Neural cell (in vitro differentiated cells): Measurements from ENCODE around the gene PDE7B. TPM values are rescaled to one million over a fixed set of nuclear protein-coding genes. Genes with fewer than 3 reads are reported as not detected.

Experiments
- H2AFZ ChIP-seq: fragments of 200-600, 300-800 bp; sonication (generic), shearing (Covaris generic); 2 replicates; pipeline ENCODE4 v1.6.0; 2014; ENCODE audit warnings: low read depth, mild to moderate bottlenecking, antibody characterized with exemption, low read length, moderate library complexity
- H3F3A ChIP-seq: fragments of 200-600 bp; shearing (Covaris generic); 2 replicates; pipeline ENCODE4 v1.6.1; 2016; ENCODE audit warnings: mild to moderate bottlenecking, moderate library complexity, mixed read lengths, antibody characterized with exemption, low read length; ENCODE audit not compliant: insufficient read depth, poor library complexity, severe bottlenecking
- H3K27ac ChIP-seq: fragments of 200-600, 300-800 bp; sonication (generic), shearing (Covaris generic); 2 replicates; pipeline ENCODE4 v1.5.1; 2014; ENCODE audit warnings: mild to moderate bottlenecking, low read length, moderate library complexity
- H3K27me3 ChIP-seq: fragments of 300-800, 200-600 bp; sonication (generic), shearing (Covaris generic); 2 replicates; pipeline ENCODE4 v1.6.0; 2014; ENCODE audit warnings: mild to moderate bottlenecking, low read depth, low read length, moderate library complexity; ENCODE audit not compliant: insufficient read depth
- H3K36me3 ChIP-seq: fragments of 300-800, 200-600 bp; sonication (generic), shearing (Covaris generic); 2 replicates; pipeline ENCODE4 v1.5.1; 2014; ENCODE audit warnings: mild to moderate bottlenecking, antibody characterized with exemption, low read length, moderate library complexity; ENCODE audit not compliant: insufficient read depth
- H3K4me2 ChIP-seq: fragments of 300-800, 200-600 bp; sonication (generic), shearing (Covaris generic); 2 replicates; pipeline ENCODE4 v1.6.0; 2014; ENCODE audit warnings: mild to moderate bottlenecking, low read length
- H3K4me3 ChIP-seq: fragments of 300-800, 200-600 bp; sonication (generic), shearing (Covaris generic); 2 replicates; pipeline ENCODE4 v1.5.1; 2014; ENCODE audit warnings: mild to moderate bottlenecking, low read length, moderate library complexity
- H3K79me2 ChIP-seq: fragments of 200-600 bp; shearing (Covaris generic); replicated peaks from 2 replicates; pipeline ENCODE4 v1.6.0; 2014; ENCODE audit warnings: mild to moderate bottlenecking, low read length, moderate library complexity; ENCODE audit not compliant: insufficient read depth
- H3K9ac ChIP-seq: fragments of 300-800, 200-600 bp; sonication (generic), shearing (Covaris generic); 2 replicates; pipeline ENCODE4 v1.6.1; 2016; ENCODE audit warnings: mild to moderate bottlenecking, low read length, mixed read lengths
- H3K9me2 ChIP-seq: fragments of 200-600 bp; shearing (Covaris generic); 2 replicates; pipeline ENCODE4 v1.6.1; 2016; ENCODE audit warnings: mild to moderate bottlenecking, low read length, mixed read lengths; ENCODE audit not compliant: insufficient read depth
- H3K9me3 ChIP-seq: fragments of 200-600, 300-800 bp; sonication (generic), shearing (Covaris generic); 2 replicates; pipeline ENCODE4 v1.6.1; 2016; ENCODE audit warnings: mild to moderate bottlenecking, mixed run types, low read length, moderate library complexity, mixed read lengths
- H4K20me1 ChIP-seq: fragments of 200-600 bp; shearing (Covaris generic); 2 replicates; pipeline ENCODE4 v1.6.1; 2016; ENCODE audit warnings: mild to moderate bottlenecking, mixed run types; ENCODE audit not compliant: insufficient read depth
- CTCF ChIP-seq: fragments of 450-650 bp; IDR thresholded peaks from 2 replicates; pipeline ENCODE4 v1.5.1; 2014; ENCODE audit warnings: antibody characterized with exemption, mild to moderate bottlenecking, moderate library complexity; ENCODE audit not compliant: poor library complexity, severe bottlenecking
- EP300 ChIP-seq: fragments of 450-650 bp; conservative IDR thresholded peaks from 2 replicates; pipeline ENCODE4 v1.6.1; 2014; ENCODE audit warnings: antibody characterized with exemption, mild to moderate bottlenecking, moderate library complexity; ENCODE audit not compliant: poor library complexity, severe bottlenecking
- EZH2 ChIP-seq: fragments of 200-600, 300-800 bp; shearing (Covaris generic), sonication (generic); IDR thresholded peaks from 2 replicates; pipeline ENCODE4 v1.6.1; 2014; ENCODE audit warnings: antibody characterized with exemption, low read length, borderline replicate concordance, mild to moderate bottlenecking; ENCODE audit not compliant: insufficient read depth, poor library complexity, severe bottlenecking
- POLR2AphosphoS5 ChIP-seq: IDR thresholded peaks from 2 replicates; pipeline ENCODE4 v1.6.1; 2012
- polyA plus RNA-seq: library from polyadenylated mRNA; depleted of rRNA; stranded (reverse); fragments of >200 nt; gene quantifications from 2 replicates; pipeline ENCODE4 v1.2.3, GENCODE V29; 2014
- TF ChIP-seq, protein P1 (sequence below): IDR thresholded peaks from 2 replicates; pipeline ENCODE4 v1.6.1; 2012; ENCODE audit warnings: borderline replicate concordance

PDE7B gene
- polyA plus RNA-seq, 1 donor from 2014 or later, result 5.9 TPM

DNA sequence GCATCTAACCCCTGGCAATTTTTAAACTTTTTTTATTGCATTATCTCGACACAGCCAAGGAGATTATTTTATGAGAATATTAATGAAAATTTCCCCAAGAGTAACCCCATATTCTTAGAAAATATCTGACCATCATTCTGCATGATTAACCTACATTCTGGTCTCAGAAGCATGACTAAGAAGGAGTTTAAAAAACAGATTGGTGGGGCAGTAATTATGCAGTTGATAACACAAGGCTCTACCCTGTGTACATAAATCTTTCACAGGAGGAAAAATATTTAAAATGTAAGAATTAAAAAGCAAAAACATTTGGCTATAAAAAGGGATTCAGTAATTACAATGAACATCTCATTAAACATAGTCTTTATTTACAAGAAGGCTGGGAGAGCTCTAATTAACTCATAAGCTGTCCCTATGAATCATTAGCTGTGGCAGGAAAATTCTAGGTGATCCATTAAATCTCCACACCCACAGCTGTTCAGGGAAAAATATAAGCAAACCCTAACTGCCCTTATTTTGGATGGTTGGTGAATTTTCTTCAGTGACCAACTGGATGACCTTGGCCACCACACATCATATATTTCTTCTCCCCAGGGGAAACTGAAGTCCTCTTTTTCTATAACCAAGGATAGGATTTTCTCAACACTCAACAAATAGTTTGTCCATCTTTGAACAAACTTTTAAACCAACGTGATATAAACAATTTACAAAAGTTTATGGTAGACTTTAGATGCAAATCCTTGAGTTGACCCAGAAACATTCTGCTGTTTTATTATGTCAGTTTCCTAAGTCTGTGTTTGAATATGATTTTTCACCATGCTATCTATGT, 59.5 kb downstream of the PDE7B start:
- no peaks in the 10 kb centered on the region for H3K9me3 ChIP-seq
- H3K4me2 ChIP-seq, result no peak overlapping the region
- H3K9me2 ChIP-seq, result no peaks in the 10 kb centered on the region
- H3K27ac ChIP-seq, result no peak overlapping the region
- H3K27me3 ChIP-seq, result no peaks in the 10 kb centered on the region
- H3K9ac ChIP-seq, result no peak overlapping the region
- no peak overlapping the region for H2AFZ ChIP-seq
- H3K36me3 ChIP-seq, result no peaks in the 10 kb centered on the region
- no peaks in the 10 kb centered on the region for H3K79me2 ChIP-seq
- no peaks in the 10 kb centered on the region for H4K20me1 ChIP-seq
- no peak overlapping the region for H3K4me3 ChIP-seq
- no peak for TF ChIP-seq EZH2
- TF ChIP-seq, protein P1, sequence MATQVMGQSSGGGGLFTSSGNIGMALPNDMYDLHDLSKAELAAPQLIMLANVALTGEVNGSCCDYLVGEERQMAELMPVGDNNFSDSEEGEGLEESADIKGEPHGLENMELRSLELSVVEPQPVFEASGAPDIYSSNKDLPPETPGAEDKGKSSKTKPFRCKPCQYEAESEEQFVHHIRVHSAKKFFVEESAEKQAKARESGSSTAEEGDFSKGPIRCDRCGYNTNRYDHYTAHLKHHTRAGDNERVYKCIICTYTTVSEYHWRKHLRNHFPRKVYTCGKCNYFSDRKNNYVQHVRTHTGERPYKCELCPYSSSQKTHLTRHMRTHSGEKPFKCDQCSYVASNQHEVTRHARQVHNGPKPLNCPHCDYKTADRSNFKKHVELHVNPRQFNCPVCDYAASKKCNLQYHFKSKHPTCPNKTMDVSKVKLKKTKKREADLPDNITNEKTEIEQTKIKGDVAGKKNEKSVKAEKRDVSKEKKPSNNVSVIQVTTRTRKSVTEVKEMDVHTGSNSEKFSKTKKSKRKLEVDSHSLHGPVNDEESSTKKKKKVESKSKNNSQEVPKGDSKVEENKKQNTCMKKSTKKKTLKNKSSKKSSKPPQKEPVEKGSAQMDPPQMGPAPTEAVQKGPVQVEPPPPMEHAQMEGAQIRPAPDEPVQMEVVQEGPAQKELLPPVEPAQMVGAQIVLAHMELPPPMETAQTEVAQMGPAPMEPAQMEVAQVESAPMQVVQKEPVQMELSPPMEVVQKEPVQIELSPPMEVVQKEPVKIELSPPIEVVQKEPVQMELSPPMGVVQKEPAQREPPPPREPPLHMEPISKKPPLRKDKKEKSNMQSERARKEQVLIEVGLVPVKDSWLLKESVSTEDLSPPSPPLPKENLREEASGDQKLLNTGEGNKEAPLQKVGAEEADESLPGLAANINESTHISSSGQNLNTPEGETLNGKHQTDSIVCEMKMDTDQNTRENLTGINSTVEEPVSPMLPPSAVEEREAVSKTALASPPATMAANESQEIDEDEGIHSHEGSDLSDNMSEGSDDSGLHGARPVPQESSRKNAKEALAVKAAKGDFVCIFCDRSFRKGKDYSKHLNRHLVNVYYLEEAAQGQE, result no peak
- no peaks in the 10 kb centered on the region for H3F3A ChIP-seq

- Histone ChIP-seq H3K27ac (peak overlapping the region; percentile 17), H3K79me2 (no peaks in the 10 kb centered on the region), H3F3A (no peaks in the 10 kb centered on the region), H3K9me3 (no peaks in the 10 kb centered on the region), H2AFZ (no peak overlapping the region), H3K27me3 (no peaks in the 10 kb centered on the region), H3K4me3 (no peak overlapping the region), H4K20me1 (no peaks in the 10 kb centered on the region), H3K9me2 (no peaks in the 10 kb centered on the region), H3K36me3 (no peaks in the 10 kb centered on the region), H3K4me2 (no peak overlapping the region), H3K9ac (no peak overlapping the region)
- no peak for TF ChIP-seq CTCF
- TF ChIP-seq EP300, result peak; percentile 76
- TF ChIP-seq, protein P1, result peak; percentile 95
- peak; percentile 80 for TF ChIP-seq POLR2AphosphoS5
These were observed 62.3 kb downstream of the PDE7B start for GRCh38 chr6:135913785-135914184.
